COLO829 (cell line): Measurements from ENCODE around the gene DHFR.
"Not testable (repeated sequence)": the region's sequence is repeated elsewhere in the genome, so short reads cannot be mapped to it uniquely, and the experiment has no call there.

Experiments used
- DNase-seq: peaks from one replicate; pipeline ENCODE4 v3.0.0; 2012; ENCODE audit warnings: low spot score

DHFR gene

DNA sequence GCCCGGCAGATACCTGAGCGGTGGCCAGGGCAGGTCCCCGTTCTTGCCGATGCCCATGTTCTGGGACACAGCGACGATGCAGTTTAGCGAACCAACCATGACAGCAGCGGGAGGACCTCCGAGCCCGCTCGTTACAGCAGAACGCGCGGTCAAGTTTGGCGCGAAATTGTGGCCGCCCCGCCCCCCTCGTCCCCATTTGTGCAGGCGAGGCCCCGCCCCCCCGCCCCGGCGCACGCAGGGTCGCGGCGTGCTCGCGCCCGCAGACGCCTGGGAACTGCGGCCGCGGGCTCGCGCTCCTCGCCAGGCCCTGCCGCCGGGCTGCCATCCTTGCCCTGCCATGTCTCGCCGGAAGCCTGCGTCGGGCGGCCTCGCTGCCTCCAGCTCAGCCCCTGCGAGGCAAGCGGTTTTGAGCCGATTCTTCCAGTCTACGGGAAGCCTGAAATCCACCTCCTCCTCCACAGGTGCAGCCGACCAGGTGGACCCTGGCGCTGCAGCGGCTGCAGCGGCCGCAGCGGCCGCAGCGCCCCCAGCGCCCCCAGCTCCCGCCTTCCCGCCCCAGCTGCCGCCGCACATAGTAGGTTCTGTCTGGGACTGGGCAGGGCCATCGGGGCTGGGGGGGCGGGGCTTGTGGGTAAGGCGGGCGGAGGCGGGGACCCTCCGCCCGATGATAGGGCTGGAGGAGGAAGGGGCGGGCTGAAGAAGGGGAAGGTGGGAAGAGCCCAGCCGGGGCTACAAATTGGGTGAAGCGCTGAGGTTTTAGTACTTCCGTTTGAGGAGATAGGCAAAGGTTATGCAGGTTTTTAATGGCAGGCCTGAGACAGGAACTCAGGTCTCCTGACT lies at the start of gene DHFR, which contains the start of gene MSH3:
TSS of gene DHFR (minus strand) at position 593 of the 840 bp plus-strand sequence. CDS start at position 99, 494 bp downstream.
TSS of gene MSH3 (plus strand) at position 262 of the 840 bp plus-strand sequence. CDS start at position 338, 76 bp downstream.
- peak; percentile 66 for DNase-seq

DNA sequence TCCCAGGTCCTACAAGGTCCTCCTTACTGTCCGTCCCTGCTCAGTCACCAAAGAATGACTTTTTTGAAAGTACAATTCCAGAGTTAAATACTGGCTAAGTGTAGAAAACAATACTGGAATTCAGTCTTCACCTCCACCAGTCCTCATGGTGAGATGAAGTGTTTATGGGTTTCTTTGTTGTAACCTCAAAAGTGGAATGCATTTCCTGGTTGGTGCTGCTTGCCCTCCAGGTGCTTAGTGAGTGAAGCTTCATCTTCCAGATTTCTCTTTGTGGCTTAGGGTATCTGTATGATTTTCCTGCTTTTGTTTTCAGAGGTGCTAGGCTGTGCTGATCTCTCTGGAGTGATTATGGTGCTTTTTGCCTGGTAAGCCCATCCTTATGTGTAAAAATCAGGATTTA lies 49.4 kb upstream of the DHFR start:
- DNase-seq: no peak

DNA sequence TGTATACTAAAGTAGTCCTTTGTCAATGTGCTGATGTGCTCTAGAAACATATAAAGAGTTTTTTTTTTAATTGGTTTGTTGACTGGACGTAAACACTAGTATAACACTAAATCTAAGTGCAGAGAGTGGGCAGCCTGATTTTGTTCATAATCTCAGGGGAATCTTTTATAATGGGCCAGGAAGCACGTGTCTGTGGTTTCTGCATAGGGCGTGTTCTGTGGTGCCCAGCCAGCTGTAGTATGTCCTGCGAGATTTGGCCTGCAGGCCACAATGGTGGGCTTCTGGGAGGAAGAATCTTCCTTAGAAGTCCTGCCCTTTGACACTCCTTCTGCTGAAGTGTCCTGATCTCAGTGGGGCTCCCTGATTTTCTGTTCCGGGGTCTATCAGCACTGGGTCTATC lies 49.0 kb upstream of the DHFR start:
- DNase-seq: no peak

DNA sequence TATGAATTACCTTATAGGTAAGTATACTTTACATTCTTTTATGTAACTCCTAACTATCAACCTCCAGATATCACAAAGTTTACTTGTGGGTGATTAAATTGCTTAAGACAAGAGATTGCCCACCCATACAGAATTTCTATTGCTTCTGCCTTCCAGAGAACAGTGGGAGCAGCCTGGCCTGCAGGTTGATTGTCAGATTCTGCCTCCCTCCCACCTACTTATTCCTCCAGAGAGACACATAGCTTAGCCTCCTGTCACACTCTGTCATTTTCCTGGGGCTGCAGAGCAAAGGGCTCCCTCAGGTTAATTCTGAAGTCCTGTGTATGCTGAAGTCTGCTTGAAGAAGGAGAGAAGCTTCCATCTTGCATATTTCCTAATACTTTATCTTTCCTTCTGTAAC lies 48.5 kb upstream of the DHFR start:
- DNase-seq: no peak

DNA sequence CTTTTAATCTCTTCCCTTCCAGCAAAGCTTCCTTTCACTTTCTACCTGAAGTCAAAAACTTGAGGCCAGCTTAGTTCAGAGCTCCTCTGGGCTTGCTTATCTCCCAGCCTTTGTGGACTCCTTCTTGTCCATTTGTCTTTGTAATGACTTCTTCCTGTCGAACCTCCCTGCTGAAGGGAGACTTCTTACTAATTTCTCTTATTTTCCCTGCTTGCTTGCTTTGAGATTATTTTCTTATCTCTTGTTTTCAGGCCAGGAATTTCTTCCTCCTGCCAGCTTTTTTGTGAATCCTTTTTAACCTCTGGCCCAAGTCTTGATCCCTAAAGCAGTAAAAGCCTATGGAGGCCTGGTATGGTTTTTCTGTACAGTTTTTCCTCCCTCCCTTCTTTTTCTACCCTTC lies 46.8 kb upstream of the DHFR start:
- no peak for DNase-seq

DNA sequence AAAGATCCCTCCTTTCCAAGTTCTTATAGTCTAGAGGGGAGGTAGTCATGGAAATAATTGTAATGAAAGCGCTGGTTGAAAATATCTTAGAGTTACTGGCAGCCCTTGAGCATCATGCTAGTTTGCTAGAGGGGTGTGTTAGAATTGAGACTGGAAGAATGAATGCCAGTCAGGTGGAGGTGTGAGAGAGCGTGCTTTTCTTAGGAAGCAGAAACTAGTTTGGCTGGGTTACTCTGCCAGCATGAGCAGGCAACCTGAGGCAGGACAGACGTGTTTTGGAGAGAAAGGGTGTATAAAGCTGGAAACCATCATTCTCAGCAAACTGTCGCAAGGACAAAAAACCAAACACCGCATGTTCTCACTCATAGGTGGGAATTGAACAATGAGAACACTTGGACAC lies 43.6 kb upstream of the DHFR start:
- no peak for DNase-seq

DNA sequence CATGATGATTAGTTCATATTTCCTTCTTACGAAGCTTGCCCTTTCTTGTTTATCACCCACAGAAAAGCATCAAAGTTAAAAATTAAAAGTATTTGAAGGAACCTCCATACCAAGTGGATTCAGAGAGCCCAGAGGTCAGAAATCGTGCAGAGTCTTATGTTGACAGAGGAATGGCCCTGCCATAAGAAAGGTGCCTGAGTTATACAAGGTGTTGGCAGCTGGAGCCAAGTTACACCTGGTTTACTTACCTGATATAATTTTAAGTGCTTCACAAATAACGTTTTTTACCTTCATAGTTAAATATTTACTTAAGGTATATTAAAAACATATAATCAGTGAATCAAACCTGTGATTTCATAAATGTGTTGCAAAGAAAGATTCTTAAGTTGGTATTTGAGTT lies 42.3 kb upstream of the DHFR start:
- no peak for DNase-seq

DNA sequence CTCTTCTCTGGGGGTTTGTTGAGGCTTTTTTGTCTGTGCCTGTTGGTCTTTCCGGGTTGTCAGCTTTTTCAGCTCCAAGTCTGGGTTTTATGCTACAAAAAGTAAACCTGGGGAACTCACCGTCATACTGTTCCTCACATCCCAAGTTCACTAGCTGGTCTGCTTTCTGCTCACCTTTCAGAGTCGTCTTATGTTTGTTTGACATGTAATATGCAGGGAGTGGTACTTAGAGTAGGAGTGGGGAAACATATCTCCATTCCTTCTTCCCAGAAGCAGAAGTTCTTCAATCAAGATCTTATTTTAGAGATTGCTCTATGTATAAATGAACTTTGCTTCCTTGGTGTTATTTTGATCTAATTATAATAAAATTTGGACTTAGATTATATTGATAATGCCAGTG lies 41.7 kb upstream of the DHFR start:
- no peak for DNase-seq

DNA sequence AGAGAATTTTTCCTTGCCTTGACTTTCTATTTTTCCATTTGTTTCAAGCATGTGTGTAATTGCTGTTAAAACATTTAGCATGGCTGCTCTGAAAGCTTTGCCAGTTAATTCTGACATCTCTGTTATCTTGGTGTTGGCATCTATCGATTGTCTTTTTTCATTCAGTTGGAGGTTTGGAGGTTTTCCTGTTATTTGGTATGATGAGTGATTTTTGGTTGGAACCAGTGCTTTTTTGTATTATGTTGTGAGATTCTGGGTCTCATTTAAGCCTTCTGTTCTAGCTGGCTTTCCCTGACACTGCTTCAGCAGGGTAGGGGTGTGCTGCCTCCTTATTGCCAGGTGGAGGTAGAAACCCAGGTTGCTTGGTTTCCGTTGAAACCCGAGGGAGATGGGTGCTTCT lies 40.9 kb upstream of the DHFR start:
- DNase-seq: no peak

DNA sequence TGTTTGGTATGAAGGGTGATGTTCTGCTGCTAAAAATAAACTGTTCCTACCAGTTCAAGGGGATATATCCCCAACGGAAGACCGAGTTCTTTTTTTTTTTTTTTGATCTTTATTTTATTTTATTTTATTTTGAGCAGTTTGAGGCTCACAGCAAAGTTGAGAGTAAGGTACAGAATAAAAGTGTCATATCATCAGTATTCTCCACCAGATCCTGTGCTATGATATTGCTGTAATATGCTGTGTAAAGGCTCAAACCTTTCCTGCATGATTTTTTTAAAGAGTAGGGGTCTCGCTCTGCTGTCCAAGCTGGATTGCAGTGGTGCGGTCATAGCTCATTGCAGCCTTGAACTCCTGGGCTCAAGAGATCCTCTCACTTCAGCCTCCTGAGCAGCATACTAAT lies 34.8 kb upstream of the DHFR start:
- no peak for DNase-seq

DNA sequence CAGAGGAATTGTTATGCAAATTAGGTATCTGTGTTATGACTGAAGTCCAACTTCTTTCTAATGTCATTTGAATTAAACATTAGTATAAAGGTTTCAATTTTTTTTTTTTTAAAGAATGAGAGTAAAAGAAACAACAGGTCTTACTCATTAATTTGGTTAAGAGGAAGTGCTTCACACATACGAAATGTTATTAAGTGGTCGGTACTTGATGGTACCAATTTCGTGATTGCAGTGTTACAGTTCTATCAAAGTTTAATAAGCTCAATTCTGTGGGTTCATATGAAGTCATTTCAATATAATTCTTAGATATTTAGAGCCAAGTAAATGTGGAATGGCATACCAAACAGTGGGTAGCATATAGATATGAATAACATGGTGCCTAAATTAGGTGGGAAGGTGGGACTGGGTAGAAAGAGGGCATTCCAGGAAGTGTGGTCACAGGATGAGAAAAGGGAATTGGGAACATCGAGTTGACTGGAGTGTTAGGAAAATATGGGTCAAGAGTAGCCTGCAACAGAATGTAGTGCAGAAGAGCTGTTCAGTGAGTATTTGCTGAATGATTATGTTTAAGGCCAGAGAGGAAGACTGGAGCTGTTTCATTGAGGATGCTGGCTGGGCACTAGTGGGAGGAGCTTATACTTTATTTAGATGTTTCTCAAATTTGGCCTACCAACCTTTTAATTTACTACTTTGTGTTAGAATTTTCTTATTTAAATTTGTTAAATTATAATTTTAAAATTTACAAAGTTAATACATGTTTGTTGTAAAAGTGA lies 34.1 kb upstream of the DHFR start:
- no peak for DNase-seq

DNA sequence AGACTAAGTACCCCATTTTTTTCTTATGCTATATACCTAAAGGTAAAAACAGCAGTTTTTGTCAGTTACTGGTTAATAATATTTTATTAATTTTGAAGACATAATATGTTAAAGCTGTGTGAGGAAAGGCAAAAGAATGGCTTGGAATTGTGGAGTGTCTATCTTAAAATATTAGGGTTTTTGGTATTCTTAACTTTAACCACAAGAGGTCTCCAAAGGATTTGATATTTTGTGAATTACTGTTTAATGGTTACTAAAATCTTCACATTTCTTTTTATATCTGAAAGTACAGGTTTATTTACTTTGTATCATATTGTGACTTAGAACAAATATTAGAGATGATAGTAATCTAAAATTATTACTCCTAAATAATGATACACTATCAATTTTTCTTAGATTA lies 32.0 kb upstream of the DHFR start:
- DNase-seq: peak; percentile 4

DNA sequence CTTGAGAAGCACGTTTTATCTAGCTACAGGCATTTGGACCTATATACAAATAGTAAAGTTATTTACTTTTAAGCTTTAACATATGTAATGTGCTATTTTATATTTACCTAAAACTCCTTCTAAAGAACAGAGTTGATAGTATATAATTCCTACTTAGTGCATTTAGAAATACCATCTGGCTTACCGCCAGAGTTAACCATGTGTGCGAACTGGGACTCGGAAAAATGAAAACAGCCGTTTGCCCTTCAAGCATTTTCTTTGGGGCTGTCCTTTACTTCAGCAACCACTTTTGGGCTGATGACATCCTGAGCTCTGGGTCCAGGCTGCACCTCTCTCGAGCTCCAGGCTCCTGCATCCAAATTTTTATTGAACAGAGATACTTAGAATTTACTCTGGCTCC lies 21.9 kb upstream of the DHFR start:
- no peak for DNase-seq

DNA sequence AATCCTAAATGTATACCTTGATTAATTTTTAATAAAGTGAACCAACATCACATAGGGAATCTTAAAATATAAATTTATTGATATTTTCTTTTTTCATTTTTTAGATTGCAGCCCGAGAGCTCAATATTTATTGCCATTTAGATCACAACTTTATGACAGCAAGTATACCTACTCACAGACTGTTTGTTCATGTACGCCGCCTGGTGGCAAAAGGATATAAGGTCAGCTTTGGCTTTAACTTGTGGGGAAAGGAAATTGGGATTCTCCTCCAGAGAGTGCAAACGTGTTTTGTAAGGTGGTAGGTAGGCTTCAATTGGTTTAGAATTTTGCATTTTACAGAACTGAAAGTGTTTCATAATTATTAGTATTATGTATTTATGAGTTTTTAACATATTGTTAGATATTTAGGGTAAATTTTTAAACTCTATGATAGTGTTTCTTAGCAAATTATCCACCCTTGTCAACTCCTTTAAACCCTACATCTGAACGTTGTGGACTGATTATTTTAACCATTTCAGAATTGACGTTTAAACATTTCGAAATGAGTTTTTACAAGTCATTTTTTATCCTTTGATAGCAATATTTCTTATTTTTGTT lies 17.5 kb upstream of the DHFR start:
- DNase-seq: peak; percentile 51

DNA sequence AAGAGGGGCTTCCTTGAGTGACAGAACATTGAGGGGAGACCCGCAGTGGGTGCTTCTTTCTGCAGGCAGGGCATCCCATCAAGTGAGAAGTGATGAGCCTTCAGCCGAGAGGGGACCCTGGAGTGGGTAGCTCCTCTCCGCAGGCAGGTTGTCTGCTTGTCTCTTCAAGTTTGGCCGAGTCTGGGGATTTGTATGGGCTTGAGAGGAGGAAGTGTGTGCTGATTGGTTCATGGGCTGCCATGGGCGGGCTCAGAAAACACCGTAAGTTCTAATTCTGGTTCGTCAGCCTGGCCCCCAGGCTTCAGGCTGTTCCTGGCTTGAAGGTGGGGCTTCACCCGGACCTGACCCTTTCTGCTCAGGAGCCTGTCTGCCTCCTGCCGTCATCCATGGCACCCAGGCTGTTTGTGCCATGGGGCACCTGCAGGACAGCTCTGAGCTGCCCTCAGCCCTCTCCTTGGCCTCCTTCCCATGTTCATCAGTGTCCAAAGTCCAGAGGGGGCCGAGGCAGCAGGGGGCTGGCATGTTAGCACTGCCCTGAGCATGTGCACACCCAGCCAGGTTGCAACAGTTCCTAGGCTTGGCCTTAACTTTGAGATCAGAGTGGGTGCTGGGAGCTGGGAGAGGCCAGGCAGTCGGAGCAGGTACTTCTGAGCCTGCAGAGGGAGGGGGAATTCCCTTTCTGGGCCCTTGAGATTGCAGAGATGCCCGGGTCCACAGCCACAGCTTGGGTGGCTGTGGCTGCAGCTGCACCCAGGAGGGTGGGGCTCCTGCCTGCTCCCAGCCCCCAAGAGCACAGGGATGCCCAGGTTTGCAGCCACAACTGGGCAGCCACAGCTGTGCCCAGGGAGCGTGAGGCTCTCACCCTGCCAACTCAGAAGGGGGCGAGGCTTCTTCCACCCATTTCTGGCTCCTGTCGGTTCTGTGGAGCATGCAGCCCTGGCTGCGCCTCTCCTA lies 13.5 kb upstream of the DHFR start:
- DNase-seq: no peak

DNA sequence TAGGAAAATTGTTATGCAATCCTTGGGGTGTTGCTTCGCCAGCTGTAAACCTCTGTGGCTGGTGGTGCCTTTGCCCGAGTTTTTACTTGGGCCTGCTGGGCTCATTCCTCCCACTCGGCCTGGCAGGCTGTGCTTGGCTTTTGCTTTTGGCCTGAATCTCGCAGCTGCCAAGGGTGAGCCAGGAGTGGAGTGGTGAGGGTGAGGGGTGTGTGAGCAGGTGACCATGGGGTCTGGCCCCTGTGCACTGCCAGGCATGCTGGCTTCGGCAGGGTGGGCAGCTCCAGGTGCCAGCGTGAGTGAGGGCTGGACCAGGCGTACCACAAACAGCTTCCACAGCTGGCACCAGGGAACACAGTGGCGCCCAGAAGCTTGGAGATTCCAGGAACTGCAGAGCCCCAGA lies 12.6 kb upstream of the DHFR start:
- DNase-seq: no peak

DNA sequence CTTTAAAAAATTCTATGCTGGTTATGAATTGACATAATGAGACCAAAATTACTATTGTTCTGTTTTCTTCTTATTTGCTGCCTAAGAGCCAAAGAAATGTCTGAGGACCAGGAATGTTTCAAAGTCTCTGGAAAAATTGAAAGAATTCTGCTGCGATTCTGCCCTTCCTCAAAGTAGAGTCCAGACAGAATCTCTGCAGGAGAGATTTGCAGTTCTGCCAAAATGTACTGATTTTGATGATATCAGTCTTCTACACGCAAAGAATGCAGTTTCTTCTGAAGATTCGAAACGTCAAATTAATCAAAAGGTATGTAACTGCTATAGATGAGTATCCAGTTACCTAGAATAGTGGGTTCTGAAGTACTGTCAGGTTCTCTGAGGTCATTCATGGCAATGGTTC lies 10.3 kb upstream of the DHFR start:
- DNase-seq: no peak

DNA sequence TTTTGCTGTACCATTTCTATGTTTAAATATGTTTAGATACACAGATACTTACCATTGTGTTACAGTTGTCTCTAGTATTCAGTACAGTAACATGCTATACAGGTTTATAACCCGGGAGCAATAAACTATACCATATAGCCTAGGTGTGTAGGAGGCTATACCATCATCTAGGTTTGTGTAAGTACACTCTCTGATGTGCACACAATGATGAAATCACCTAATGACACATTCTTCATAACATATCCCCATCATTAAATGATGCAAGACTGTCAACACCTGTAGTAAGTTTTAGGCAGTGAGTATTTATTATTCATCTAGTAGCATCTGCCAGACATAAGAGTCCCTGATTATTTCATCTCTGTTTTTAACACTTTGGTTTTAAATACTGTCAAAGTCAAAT lies 7.3 kb upstream of the DHFR start:
- DNase-seq: no peak

DNA sequence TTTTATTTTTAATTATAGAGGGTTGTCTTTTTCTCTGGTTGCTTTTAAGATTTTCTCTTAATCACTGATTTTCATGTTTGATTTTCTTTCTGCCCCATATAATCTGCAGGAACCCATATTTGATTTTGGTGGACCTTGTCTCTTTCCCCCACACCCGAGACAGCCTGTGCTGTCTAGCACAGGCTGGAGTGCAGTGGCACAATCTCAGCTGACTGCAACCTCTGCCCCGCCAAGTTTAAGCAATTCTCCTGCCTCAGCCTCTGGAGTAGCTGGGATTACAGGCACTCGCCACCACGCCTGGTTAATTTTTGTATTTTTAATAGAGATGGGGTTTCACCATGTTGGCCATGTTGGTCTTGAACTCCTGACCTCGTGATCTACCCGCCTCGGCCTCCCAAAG lies 5.9 kb upstream of the DHFR start:
- not testable (repeated sequence) for DNase-seq

DNA sequence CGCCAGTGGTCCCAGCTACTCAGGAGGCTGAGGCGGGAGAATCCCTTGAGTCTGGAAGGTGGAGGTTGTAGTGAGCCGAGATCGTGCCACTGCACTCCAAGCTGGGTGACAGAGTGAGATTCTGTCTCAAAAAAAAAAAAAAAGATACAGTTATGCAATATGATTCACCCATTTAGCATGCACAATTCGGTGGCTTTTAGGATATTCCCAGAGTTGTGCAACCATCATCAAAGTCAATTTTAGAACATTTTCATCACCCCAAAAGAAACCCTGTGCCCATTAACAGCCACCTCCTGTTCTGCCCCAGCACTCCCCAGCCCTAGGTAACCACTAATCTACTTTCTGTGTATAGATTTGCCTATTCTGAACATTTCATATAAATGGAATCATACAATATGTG lies 4.3 kb upstream of the DHFR start:
- DNase-seq: no peak

DNA sequence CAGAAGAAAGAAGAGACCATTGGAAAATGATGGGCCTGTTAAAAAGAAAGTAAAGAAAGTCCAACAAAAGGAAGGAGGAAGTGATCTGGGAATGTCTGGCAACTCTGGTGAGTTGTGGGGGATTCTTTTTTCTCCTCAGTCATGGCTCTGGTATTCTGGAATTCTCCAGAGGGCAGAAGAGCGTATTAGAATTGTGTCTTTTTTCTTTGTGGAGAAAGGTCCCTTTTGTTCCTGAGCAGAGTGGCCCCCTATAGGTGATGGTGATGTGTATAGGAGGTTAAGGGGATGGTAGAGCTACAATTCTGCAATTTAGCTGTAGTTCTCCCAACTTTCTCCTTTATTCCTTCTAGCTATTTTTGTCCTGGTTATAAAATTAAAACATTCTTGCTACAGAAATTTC lies 1.6 kb upstream of the DHFR start:
- no peak for DNase-seq

DNA sequence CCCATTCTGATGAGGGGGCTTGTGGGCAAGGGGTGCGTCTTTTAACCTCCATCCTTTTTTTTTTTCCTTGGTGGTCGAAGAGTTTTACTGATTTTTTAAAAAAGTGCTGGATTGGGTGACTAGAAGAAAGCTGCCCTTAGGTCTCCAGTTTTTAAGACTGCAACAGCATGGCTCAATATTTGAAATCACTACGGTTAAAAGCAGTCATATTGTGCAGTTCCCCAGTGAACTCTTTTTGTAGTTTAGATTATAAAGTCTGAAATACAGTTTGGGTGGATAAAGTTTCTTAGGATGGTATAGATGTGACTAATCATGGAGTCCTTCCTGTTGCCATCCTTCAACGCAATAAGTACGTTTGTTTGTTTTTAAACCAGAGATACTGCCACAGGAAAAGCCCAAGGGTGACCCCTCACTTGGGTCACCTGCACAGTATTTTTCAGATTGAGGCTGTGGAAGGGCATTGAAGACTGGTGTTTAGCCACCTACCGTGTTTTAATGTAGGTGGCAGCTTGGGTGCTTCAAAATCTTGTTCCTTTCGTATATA lies 520 bp upstream of the DHFR start:
- DNase-seq: no peak
